GM23338 (cell line): Measurements from ENCODE around the gene CHIC2. TPM values are rescaled to one million over a fixed set of nuclear protein-coding genes. Genes with fewer than 3 reads are reported as not detected.

ENCODE experiments used
- ATAC-seq: fragments of 200-7000 bp; cut with Tn5 transposase; 3 replicates; pipeline ENCODE4 v1.9.1; 2020
- DNase-seq: peaks from one replicate; pipeline ENCODE4 v3.0.0-alpha.2; 2015; ENCODE audit warnings: low spot score
- H2AFZ ChIP-seq: fragments of 200-600 bp; sonication (generic); 2 replicates; pipeline ENCODE4 v1.8.0; 2016; ENCODE audit warnings: antibody characterized with exemption, mild to moderate bottlenecking, moderate library complexity
- H3F3A ChIP-seq: fragments of 200-600 bp; sonication (generic); replicated peaks from 2 replicates; pipeline ENCODE4 v1.8.0; 2017; ENCODE audit warnings: antibody characterized with exemption, mixed run types, low read depth
- H3K27ac ChIP-seq: fragments of 200-600 bp; sonication (generic); 2 replicates; pipeline ENCODE4 v1.6.1; 2016; ENCODE audit warnings: low read depth
- H3K27me3 ChIP-seq: fragments of 200-600 bp; sonication (generic); 2 replicates; pipeline ENCODE4 v1.8.0; 2016; ENCODE audit warnings: mild to moderate bottlenecking, mixed run types, moderate library complexity; ENCODE audit not compliant: insufficient read depth
- H3K36me3 ChIP-seq: fragments of 200-600 bp; sonication (generic); 2 replicates; pipeline ENCODE4 v1.8.0; 2016; ENCODE audit warnings: mild to moderate bottlenecking; ENCODE audit not compliant: insufficient read depth
- H3K4me1 ChIP-seq: fragments of 200-600 bp; sonication (generic); 2 replicates; pipeline ENCODE4 v1.8.0; 2016; ENCODE audit warnings: mild to moderate bottlenecking, moderate library complexity; ENCODE audit not compliant: insufficient read depth
- H3K4me2 ChIP-seq: fragments of 200-600 bp; sonication (generic); 2 replicates; pipeline ENCODE4 v1.7.1; 2017; ENCODE audit warnings: mixed run types
- H3K4me3 ChIP-seq: fragments of 200-600 bp; sonication (generic); 2 replicates; pipeline ENCODE4 v1.6.1; 2016; ENCODE audit warnings: mixed run types
- H3K79me2 ChIP-seq: fragments of 200-600 bp; sonication (generic); replicated peaks from 2 replicates; pipeline ENCODE4 v1.8.0; 2017; ENCODE audit warnings: mild to moderate bottlenecking; ENCODE audit not compliant: insufficient read depth
- H3K9me2 ChIP-seq: fragments of 200-600 bp; sonication (generic); 2 replicates; pipeline ENCODE4 v1.8.0; 2017; ENCODE audit not compliant: insufficient read depth
- H4K20me1 ChIP-seq: fragments of 200-600 bp; sonication (generic); replicated peaks from 2 replicates; pipeline ENCODE4 v1.8.0; 2017; ENCODE audit warnings: mild to moderate bottlenecking; ENCODE audit not compliant: insufficient read depth
- H3K27ac Mint-ChIP-seq: 2 replicates; pipeline ENCODE4 v1.8.0; 2020; ENCODE audit warnings: inconsistent platforms, mild to moderate bottlenecking, moderate library complexity, mixed read lengths
- H3K27me3 Mint-ChIP-seq: 3 replicates; pipeline ENCODE4 v1.8.0; 2022; ENCODE audit warnings: low read depth, mild to moderate bottlenecking, moderate library complexity, mixed read lengths, inconsistent platforms; ENCODE audit not compliant: insufficient read depth, poor library complexity
- H3K36me3 Mint-ChIP-seq: 3 replicates; pipeline ENCODE4 v1.8.0; 2021; ENCODE audit warnings: low read depth, mild to moderate bottlenecking, inconsistent platforms, moderate library complexity, mixed read lengths
- H3K4me1 Mint-ChIP-seq: 3 replicates; pipeline ENCODE4 v1.8.0; 2020; ENCODE audit warnings: mild to moderate bottlenecking, inconsistent platforms, mixed read lengths
- H3K4me3 Mint-ChIP-seq: 3 replicates; pipeline ENCODE4 v1.8.0; 2021; ENCODE audit warnings: moderate library complexity, mild to moderate bottlenecking, inconsistent platforms, mixed read lengths
- H3K9me3 Mint-ChIP-seq: 3 replicates; pipeline ENCODE4 v1.8.0; 2020; ENCODE audit warnings: moderate library complexity, mild to moderate bottlenecking, inconsistent platforms, mixed read lengths
- CTCF ChIP-seq, 2 experiments: fragments of 200-600 bp in 1 of 2; sonication (generic) in 1 of 2; conservative IDR thresholded peaks; 2 replicates each; pipeline versions ENCODE4 v1.5.1 to v1.6.1; 2016 to 2017; ENCODE audit warnings: antibody characterized with exemption in 2 of 2, low read depth in 2 of 2, mild to moderate bottlenecking in 2 of 2, moderate library complexity in 1 of 2
- ETS1 ChIP-seq: IDR thresholded peaks from 2 replicates; pipeline ENCODE4 v1.6.1; 2016; ENCODE audit warnings: antibody characterized with exemption
- EZH2 ChIP-seq: fragments of 200-600 bp; sonication (generic); IDR thresholded peaks from one replicate; pipeline ENCODE4 v1.8.0; 2017; ENCODE audit warnings: antibody characterized with exemption, mild to moderate bottlenecking, low read depth; ENCODE audit not compliant: unreplicated experiment
- EZH2phosphoT487 ChIP-seq: fragments of 200-600 bp; sonication (generic); IDR thresholded peaks from one replicate; pipeline ENCODE4 v1.8.1; 2018; ENCODE audit warnings: antibody characterized with exemption; ENCODE audit not compliant: unreplicated experiment
- JUNB ChIP-seq: IDR thresholded peaks from one replicate; pipeline ENCODE4 v1.6.1; 2016; ENCODE audit warnings: antibody characterized with exemption; ENCODE audit not compliant: unreplicated experiment
- NANOG ChIP-seq: IDR thresholded peaks from 2 replicates; pipeline ENCODE4 v1.6.1; 2016; ENCODE audit warnings: antibody characterized with exemption, borderline replicate concordance
- POLR2AphosphoS5 ChIP-seq: IDR thresholded peaks from 2 replicates; pipeline ENCODE4 v1.6.1; 2016; ENCODE audit warnings: antibody characterized with exemption, low read depth
- REST ChIP-seq: IDR thresholded peaks from one replicate; pipeline ENCODE4 v1.6.1; 2018; ENCODE audit warnings: antibody characterized with exemption; ENCODE audit not compliant: unreplicated experiment
- STAT1 ChIP-seq: IDR thresholded peaks from one replicate; pipeline ENCODE4 v1.6.1; 2016; ENCODE audit warnings: antibody characterized with exemption; ENCODE audit not compliant: unreplicated experiment
- ZNF114 ChIP-seq: fragments of 250-450 bp; sonication (Bioruptor Pico); IDR thresholded peaks from 2 replicates; pipeline ENCODE4 v1.5.0; 2020; ENCODE audit warnings: mild to moderate bottlenecking, moderate library complexity
- ZNF331 ChIP-seq: fragments of 250-450 bp; sonication (Bioruptor Pico); IDR thresholded peaks from 2 replicates; pipeline ENCODE4 v1.5.0; 2020; ENCODE audit warnings: low read depth, mild to moderate bottlenecking, moderate library complexity
- polyA plus RNA-seq: library from polyadenylated mRNA; unstranded; fragments of >200 nt; fragmentation: Nextera tagmentation; extraction: Ambion mirVana; gene quantifications from 2 replicates; pipeline ENCODE4 v1.2.1, GENCODE V29; 2016
- total RNA-seq: library from RNA; depleted of rRNA; stranded (reverse); fragments of >200 nt; shearing (Covaris generic); gene quantifications from 2 replicates; pipeline ENCODE4 v1.2.3, GENCODE V29; 2014

CHIC2 gene
- total and polyA plus RNA-seq, 2 experiments from 2014 or later = 17.2 to 18.3 TPM

- Histone ChIP-seq H2AFZ (no peak overlapping the region), H3K27ac (no peak overlapping the region), H4K20me1 (no peaks in the 10 kb centered on the region), H3K27me3 (no peaks in the 10 kb centered on the region), H3F3A (no peaks in the 10 kb centered on the region), H3K4me2 (no peak overlapping the region), H3K9me2 (no peaks in the 10 kb centered on the region), H3K79me2 (no peaks in the 10 kb centered on the region), H3K4me1 (peaks cover 15% of the 10 kb centered on the region), H3K4me3 (no peak overlapping the region), H3K36me3 (no peaks in the 10 kb centered on the region)
- DNase-seq (no peak), ATAC-seq (no peak)
- H3K27me3 Mint-ChIP-seq = no peaks in the 10 kb centered on the region
- H3K36me3 Mint-ChIP-seq = no peaks in the 10 kb centered on the region
- H3K4me3 Mint-ChIP-seq = no peak overlapping the region
- H3K27ac Mint-ChIP-seq = no peak overlapping the region
- H3K9me3 Mint-ChIP-seq = no peaks in the 10 kb centered on the region
- peaks cover 12% of the 10 kb centered on the region for H3K4me1 Mint-ChIP-seq
- TF ChIP-seq CTCF (conservative IDR thresholded peaks at IDR 0.05; ENCODE audit: low read depth in 2 of 2) = no peak
- no peak for TF ChIP-seq ETS1
- TF ChIP-seq STAT1 = no peak
- TF ChIP-seq EZH2phosphoT487 = no peak
- no peak for TF ChIP-seq ZNF331 (CRISPR knock-in tag)
- TF ChIP-seq JUNB = no peak
- no peak for TF ChIP-seq POLR2AphosphoS5
- no peak for TF ChIP-seq EZH2
- no peak for TF ChIP-seq ZNF114 (CRISPR knock-in tag)
- TF ChIP-seq NANOG = no peak
- no peak for TF ChIP-seq REST
Observed at GRCh38 chr4:53994382-53995102, 69.9 kb downstream of the CHIC2 start.
